H1 (cell line): ENCODE data around the gene CRISPLD2. TPM values are rescaled to one million over a fixed set of nuclear protein-coding genes. Genes with fewer than 3 reads are reported as not detected.

Source experiments
- CBX8 ChIP-seq: fragments of 300-800, 300-1000 bp; sonication (generic); IDR thresholded peaks from 2 replicates; pipeline ENCODE4 v1.7.1; 2016; ENCODE audit warnings: low read depth, low read length, borderline replicate concordance
- CHD1 ChIP-seq: IDR thresholded peaks from 2 replicates; pipeline ENCODE4 v1.6.1; 2012; ENCODE audit warnings: low read depth, low read length, improper control_type of control experiment
- EP300 ChIP-seq, 2 experiments: IDR thresholded peaks; 1 replicate in 1 of 2; 2 replicates in 1 of 2; pipeline ENCODE4 v1.6.1; 2011 to 2012; ENCODE audit warnings: low read depth in 2 of 2, low read length in 2 of 2, mild to moderate bottlenecking in 2 of 2, borderline replicate concordance in 1 of 2, inconsistent platforms in 1 of 2, moderate library complexity in 1 of 2
- NRF1 ChIP-seq: IDR thresholded peaks from 2 replicates; pipeline ENCODE4 v1.6.1; 2011; ENCODE audit warnings: mild to moderate bottlenecking, low read depth, low read length, improper control_type of control experiment
- RAD21 ChIP-seq, 2 experiments: IDR thresholded peaks in 1 of 2; conservative IDR thresholded peaks in 1 of 2; 2 replicates each; pipeline ENCODE4 v1.6.1; 2011; ENCODE audit warnings: low read depth in 2 of 2, low read length in 2 of 2, improper control_type of control experiment in 1 of 2, inconsistent platforms in 1 of 2, mild to moderate bottlenecking in 1 of 2, moderate library complexity in 1 of 2
- SAP30 ChIP-seq: fragments of 300-600 bp; sonication (generic); IDR thresholded peaks from 2 replicates; pipeline ENCODE4 v1.7.1; 2012; ENCODE audit warnings: low read length, moderate library complexity, mild to moderate bottlenecking, inconsistent platforms; ENCODE audit not compliant: insufficient read depth, insufficient replicate concordance
- SIN3A ChIP-seq, 2 experiments: IDR thresholded peaks in 1 of 2; conservative IDR thresholded peaks in 1 of 2; 2 replicates each; pipeline ENCODE4 v1.6.1; 2011 to 2012; ENCODE audit warnings: low read length in 2 of 2, improper control_type of control experiment in 1 of 2, low read depth in 1 of 2, mild to moderate bottlenecking in 1 of 2
- TBP ChIP-seq: IDR thresholded peaks from 2 replicates; pipeline ENCODE4 v1.6.1; 2011; ENCODE audit warnings: low read depth, low read length, improper control_type of control experiment
- YY1 ChIP-seq: IDR thresholded peaks from 2 replicates; pipeline ENCODE4 v1.6.1; 2011; ENCODE audit warnings: low read depth, mild to moderate bottlenecking, low read length
- polyA plus RNA-seq, 7 experiments: library from polyadenylated mRNA; depleted of rRNA in 3 of 7; stranded (reverse) in 5 of 7; unstranded in 2 of 7; fragments of >200 nt in 5 of 7; fragments of 200-250 nt in 2 of 7; gene quantifications; 1 replicate in 5 of 7; 2 replicates in 1 of 7; 4 replicates in 1 of 7; pipeline versions ENCODE4 v1.2.1 to v1.2.3, GENCODE V29; 2011 to 2013; ENCODE audit warnings: missing spikeins in 2 of 7, mixed read lengths in 2 of 7
- total RNA-seq: library from RNA; stranded (reverse); fragmentation: NEBNext Ultra II Directional; extraction: Animal tissue kit (Norgen Biotek cat#: 25700); gene quantifications from 2 replicates; pipeline ENCODE4 v1.2.1, GENCODE V29; 2021
- TF ChIP-seq, protein P1 (sequence below): fragments of 300-600 bp; sonication (generic); IDR thresholded peaks from 2 replicates; pipeline ENCODE4 v1.7.1; 2012; ENCODE audit warnings: low read length, moderate library complexity, mild to moderate bottlenecking, inconsistent platforms; ENCODE audit not compliant: insufficient replicate concordance

CRISPLD2 gene
- total and polyA plus RNA-seq, 2 of the 8 experiments (the other 6 are each of a cell fraction or from before 2014, with no cell fraction given), result 2.7 to 5.1 TPM

DNA sequence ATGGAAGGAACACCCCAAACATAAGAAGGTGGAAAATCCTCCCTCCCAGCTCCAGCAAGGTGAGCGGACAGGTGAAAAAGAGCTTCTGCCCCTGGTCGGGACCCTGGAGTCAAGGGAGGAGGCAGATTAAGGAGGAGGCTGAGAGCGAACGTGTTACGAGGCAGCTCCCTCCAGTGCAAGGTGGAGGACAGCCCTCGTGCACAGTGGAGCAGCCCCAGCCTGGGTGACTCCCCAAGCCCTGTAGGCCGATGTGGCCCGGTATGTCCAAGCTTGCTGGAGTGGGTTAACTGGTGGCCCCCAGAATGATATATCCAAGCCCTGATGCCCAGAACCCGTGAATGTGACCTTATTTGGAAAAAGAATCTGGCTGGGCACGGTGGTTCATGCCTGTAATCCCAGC lies 15.5 kb upstream of the CRISPLD2 start (continued):
- TF ChIP-seq, protein P1, sequence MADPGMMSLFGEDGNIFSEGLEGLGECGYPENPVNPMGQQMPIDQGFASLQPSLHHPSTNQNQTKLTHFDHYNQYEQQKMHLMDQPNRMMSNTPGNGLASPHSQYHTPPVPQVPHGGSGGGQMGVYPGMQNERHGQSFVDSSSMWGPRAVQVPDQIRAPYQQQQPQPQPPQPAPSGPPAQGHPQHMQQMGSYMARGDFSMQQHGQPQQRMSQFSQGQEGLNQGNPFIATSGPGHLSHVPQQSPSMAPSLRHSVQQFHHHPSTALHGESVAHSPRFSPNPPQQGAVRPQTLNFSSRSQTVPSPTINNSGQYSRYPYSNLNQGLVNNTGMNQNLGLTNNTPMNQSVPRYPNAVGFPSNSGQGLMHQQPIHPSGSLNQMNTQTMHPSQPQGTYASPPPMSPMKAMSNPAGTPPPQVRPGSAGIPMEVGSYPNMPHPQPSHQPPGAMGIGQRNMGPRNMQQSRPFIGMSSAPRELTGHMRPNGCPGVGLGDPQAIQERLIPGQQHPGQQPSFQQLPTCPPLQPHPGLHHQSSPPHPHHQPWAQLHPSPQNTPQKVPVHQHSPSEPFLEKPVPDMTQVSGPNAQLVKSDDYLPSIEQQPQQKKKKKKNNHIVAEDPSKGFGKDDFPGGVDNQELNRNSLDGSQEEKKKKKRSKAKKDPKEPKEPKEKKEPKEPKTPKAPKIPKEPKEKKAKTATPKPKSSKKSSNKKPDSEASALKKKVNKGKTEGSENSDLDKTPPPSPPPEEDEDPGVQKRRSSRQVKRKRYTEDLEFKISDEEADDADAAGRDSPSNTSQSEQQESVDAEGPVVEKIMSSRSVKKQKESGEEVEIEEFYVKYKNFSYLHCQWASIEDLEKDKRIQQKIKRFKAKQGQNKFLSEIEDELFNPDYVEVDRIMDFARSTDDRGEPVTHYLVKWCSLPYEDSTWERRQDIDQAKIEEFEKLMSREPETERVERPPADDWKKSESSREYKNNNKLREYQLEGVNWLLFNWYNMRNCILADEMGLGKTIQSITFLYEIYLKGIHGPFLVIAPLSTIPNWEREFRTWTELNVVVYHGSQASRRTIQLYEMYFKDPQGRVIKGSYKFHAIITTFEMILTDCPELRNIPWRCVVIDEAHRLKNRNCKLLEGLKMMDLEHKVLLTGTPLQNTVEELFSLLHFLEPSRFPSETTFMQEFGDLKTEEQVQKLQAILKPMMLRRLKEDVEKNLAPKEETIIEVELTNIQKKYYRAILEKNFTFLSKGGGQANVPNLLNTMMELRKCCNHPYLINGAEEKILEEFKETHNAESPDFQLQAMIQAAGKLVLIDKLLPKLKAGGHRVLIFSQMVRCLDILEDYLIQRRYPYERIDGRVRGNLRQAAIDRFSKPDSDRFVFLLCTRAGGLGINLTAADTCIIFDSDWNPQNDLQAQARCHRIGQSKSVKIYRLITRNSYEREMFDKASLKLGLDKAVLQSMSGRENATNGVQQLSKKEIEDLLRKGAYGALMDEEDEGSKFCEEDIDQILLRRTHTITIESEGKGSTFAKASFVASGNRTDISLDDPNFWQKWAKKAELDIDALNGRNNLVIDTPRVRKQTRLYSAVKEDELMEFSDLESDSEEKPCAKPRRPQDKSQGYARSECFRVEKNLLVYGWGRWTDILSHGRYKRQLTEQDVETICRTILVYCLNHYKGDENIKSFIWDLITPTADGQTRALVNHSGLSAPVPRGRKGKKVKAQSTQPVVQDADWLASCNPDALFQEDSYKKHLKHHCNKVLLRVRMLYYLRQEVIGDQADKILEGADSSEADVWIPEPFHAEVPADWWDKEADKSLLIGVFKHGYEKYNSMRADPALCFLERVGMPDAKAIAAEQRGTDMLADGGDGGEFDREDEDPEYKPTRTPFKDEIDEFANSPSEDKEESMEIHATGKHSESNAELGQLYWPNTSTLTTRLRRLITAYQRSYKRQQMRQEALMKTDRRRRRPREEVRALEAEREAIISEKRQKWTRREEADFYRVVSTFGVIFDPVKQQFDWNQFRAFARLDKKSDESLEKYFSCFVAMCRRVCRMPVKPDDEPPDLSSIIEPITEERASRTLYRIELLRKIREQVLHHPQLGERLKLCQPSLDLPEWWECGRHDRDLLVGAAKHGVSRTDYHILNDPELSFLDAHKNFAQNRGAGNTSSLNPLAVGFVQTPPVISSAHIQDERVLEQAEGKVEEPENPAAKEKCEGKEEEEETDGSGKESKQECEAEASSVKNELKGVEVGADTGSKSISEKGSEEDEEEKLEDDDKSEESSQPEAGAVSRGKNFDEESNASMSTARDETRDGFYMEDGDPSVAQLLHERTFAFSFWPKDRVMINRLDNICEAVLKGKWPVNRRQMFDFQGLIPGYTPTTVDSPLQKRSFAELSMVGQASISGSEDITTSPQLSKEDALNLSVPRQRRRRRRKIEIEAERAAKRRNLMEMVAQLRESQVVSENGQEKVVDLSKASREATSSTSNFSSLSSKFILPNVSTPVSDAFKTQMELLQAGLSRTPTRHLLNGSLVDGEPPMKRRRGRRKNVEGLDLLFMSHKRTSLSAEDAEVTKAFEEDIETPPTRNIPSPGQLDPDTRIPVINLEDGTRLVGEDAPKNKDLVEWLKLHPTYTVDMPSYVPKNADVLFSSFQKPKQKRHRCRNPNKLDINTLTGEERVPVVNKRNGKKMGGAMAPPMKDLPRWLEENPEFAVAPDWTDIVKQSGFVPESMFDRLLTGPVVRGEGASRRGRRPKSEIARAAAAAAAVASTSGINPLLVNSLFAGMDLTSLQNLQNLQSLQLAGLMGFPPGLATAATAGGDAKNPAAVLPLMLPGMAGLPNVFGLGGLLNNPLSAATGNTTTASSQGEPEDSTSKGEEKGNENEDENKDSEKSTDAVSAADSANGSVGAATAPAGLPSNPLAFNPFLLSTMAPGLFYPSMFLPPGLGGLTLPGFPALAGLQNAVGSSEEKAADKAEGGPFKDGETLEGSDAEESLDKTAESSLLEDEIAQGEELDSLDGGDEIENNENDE, result no peak
- TF ChIP-seq SAP30 (no peak), CHD1 (no peak), EP300 (IDR thresholded peaks at IDR 0.05; ENCODE audit: borderline replicate concordance in 1 of 2, low read depth in 2 of 2, low read length in 2 of 2) (no peak), SIN3A (conservative IDR thresholded peaks at IDR 0.05 in 1 of 2, IDR thresholded peaks at IDR 0.05 in 1 of 2; ENCODE audit: low read depth in 1 of 2, low read length in 2 of 2) (no peak), CBX8 (no peak), TBP (no peak), YY1 (no peak), NRF1 (no peak), RAD21 (IDR thresholded peaks at IDR 0.05 in 1 of 2, conservative IDR thresholded peaks at IDR 0.05 in 1 of 2; ENCODE audit: low read depth in 2 of 2, low read length in 2 of 2) (no peak)
